Liver (tissue), 9 donors: Measurements from ENCODE around the gene SEC31B. TPM values are rescaled to one million over a fixed set of nuclear protein-coding genes. Genes with fewer than 3 reads are reported as not detected.

ENCODE experiments used
- DNase-seq: peaks from one replicate; pipeline ENCODE4 v3.0.0-alpha.2; 2017; ENCODE audit warnings: low spot score
- H3K27ac ChIP-seq, 2 donors: one replicate each; pipeline ENCODE4 v1.7.0; 2013; ENCODE audit warnings: inconsistent platforms in 2 of 2, low read length in 2 of 2, control low read depth in 1 of 2, low read depth in 1 of 2, mild to moderate bottlenecking in 1 of 2
- H3K27me3 ChIP-seq, 4 donors: one replicate each; pipeline versions ENCODE4 v1.6.1 to v1.7.0; 2013; ENCODE audit warnings: low read length in 3 of 4, inconsistent platforms in 1 of 4, mild to moderate bottlenecking in 1 of 4, moderate library complexity in 1 of 4; ENCODE audit not compliant: control insufficient read depth in 4 of 4, insufficient read depth in 4 of 4
- H3K36me3 ChIP-seq, 4 donors: one replicate each; pipeline versions ENCODE4 v1.6.1 to v1.7.0; 2013; ENCODE audit warnings: low read length in 3 of 4, mild to moderate bottlenecking in 3 of 4, low read depth in 1 of 4, moderate library complexity in 1 of 4; ENCODE audit not compliant: control insufficient read depth in 4 of 4, insufficient read depth in 3 of 4
- H3K4me1 ChIP-seq, 4 donors: one replicate each; pipeline versions ENCODE4 v1.6.1 to v1.7.0; 2013; ENCODE audit warnings: low read length in 3 of 4, mild to moderate bottlenecking in 3 of 4, moderate library complexity in 1 of 4; ENCODE audit not compliant: control insufficient read depth in 4 of 4, insufficient read depth in 4 of 4
- H3K4me3 ChIP-seq, 3 donors: one replicate each; pipeline versions ENCODE4 v1.6.1 to v1.7.0; 2013; ENCODE audit warnings: low read length in 3 of 3, control low read depth in 1 of 3, low read depth in 1 of 3, mild to moderate bottlenecking in 1 of 3
- H3K9ac ChIP-seq, 2 donors: one replicate each; pipeline ENCODE4 v1.7.0; 2013; ENCODE audit warnings: low read length in 2 of 2, mild to moderate bottlenecking in 2 of 2, moderate library complexity in 2 of 2, control low read depth in 1 of 2, low read depth in 1 of 2
- H3K9me3 ChIP-seq, 4 donors: one replicate each; pipeline versions ENCODE4 v1.6.1 to v1.7.0; 2013; ENCODE audit warnings: low read length in 3 of 4; ENCODE audit not compliant: control insufficient read depth in 4 of 4
- CTCF ChIP-seq: fragments of 150-350 bp; IDR thresholded peaks from 2 replicates; pipeline ENCODE4 v1.5.1; 2017; ENCODE audit warnings: improper control_type of control experiment, low read depth, low read length; ENCODE audit not compliant: missing input control
- EGR1 ChIP-seq, 2 donors: IDR thresholded peaks; 2 replicates each; pipeline ENCODE4 v1.6.1; 2016 to 2018; ENCODE audit warnings: antibody characterized with exemption in 2 of 2, low read depth in 2 of 2
- FOXA1 ChIP-seq: IDR thresholded peaks from 2 replicates; pipeline ENCODE4 v1.6.1; 2016; ENCODE audit warnings: antibody characterized with exemption
- FOXA2 ChIP-seq: IDR thresholded peaks from 2 replicates; pipeline ENCODE4 v1.6.1; 2016; ENCODE audit warnings: antibody characterized with exemption
- GABPA ChIP-seq, 2 donors: IDR thresholded peaks in 1 of 2; conservative IDR thresholded peaks in 1 of 2; 2 replicates each; pipeline ENCODE4 v1.6.1; 2016; ENCODE audit warnings: antibody characterized with exemption in 2 of 2, mild to moderate bottlenecking in 1 of 2, moderate library complexity in 1 of 2
- HNF4A ChIP-seq, 2 donors: conservative IDR thresholded peaks; 2 replicates each; pipeline ENCODE4 v1.6.1; 2016; ENCODE audit warnings: antibody characterized with exemption in 2 of 2, mild to moderate bottlenecking in 2 of 2
- HNF4G ChIP-seq: IDR thresholded peaks from 2 replicates; pipeline ENCODE4 v1.6.1; 2016; ENCODE audit warnings: antibody characterized with exemption
- JUND ChIP-seq, 2 donors: IDR thresholded peaks; 2 replicates each; pipeline ENCODE4 v1.6.1; 2016; ENCODE audit warnings: antibody characterized with exemption in 2 of 2
- MAX ChIP-seq: IDR thresholded peaks from 2 replicates; pipeline ENCODE4 v1.6.1; 2016; ENCODE audit warnings: antibody characterized with exemption
- NR2F2 ChIP-seq: IDR thresholded peaks from 2 replicates; pipeline ENCODE4 v1.6.1; 2016; ENCODE audit warnings: antibody characterized with exemption
- RAD21 ChIP-seq, 2 donors: IDR thresholded peaks; 2 replicates each; pipeline ENCODE4 v1.6.1; 2016; ENCODE audit warnings: antibody characterized with exemption in 2 of 2, mild to moderate bottlenecking in 2 of 2
- REST ChIP-seq: IDR thresholded peaks from 2 replicates; pipeline ENCODE4 v1.6.1; 2016; ENCODE audit warnings: antibody characterized with exemption, mild to moderate bottlenecking
- RXRA ChIP-seq, 2 donors: IDR thresholded peaks; 2 replicates each; pipeline ENCODE4 v1.6.1; 2017 to 2018; ENCODE audit warnings: antibody characterized with exemption in 2 of 2, mild to moderate bottlenecking in 1 of 2
- SP1 ChIP-seq: IDR thresholded peaks from 2 replicates; pipeline ENCODE4 v1.6.1; 2018; ENCODE audit warnings: antibody characterized with exemption, mild to moderate bottlenecking
- TAF1 ChIP-seq: conservative IDR thresholded peaks from 2 replicates; pipeline ENCODE4 v1.6.1; 2016; ENCODE audit warnings: antibody characterized with exemption, mild to moderate bottlenecking
- YY1 ChIP-seq: IDR thresholded peaks from 2 replicates; pipeline ENCODE4 v1.6.1; 2016; ENCODE audit warnings: antibody characterized with exemption, mild to moderate bottlenecking
- WGBS: extraction: QIAGEN DNeasy Blood & Tissue Kit; methylation state at CpG from one replicate; pipeline ENCODE4 v1.1.7; 2013; 5-methylcytosine and 5-hydroxymethylcytosine counted together
- polyA plus RNA-seq, 2 donors: library from polyadenylated mRNA; stranded (reverse) in 1 of 2; unstranded in 1 of 2; fragments of 200-250 nt in 1 of 2; fragments of >200 nt in 1 of 2; fragmentation: Nextera tagmentation in 1 of 2; extraction: Ambion mirVana in 1 of 2; gene quantifications; one replicate each; pipeline versions ENCODE4 v1.2.1 to v1.2.3, GENCODE V29; 2013 to 2015
- total RNA-seq, 2 donors: library from RNA; depleted of rRNA; stranded (reverse); fragments of >200 nt; gene quantifications; one replicate each; pipeline ENCODE4 v1.2.3, GENCODE V29; 2014
- TF ChIP-seq, protein P1 (sequence below): IDR thresholded peaks from 2 replicates; pipeline ENCODE4 v1.6.1; 2016; ENCODE audit warnings: antibody characterized with exemption
- TF ChIP-seq, protein P2 (sequence below): IDR thresholded peaks from 2 replicates; pipeline ENCODE4 v1.6.1; 2016; ENCODE audit warnings: antibody characterized with exemption
- donor health status: healthy.
- donor health status: healthy.
- donor health status: healthy.
- donor health status: healthy.
- donor health status: healthy.

SEC31B gene
- total and polyA plus RNA-seq, 4 donors, result 1.3 to 6.6 (median 3.8) TPM

- Histone ChIP-seq H3K27me3 (no peaks in the 10 kb centered on the region), H3K9me3 (no peaks in the 10 kb centered on the region), H3K36me3 (peaks cover 0 to 30% (median 28%) of the 10 kb centered on the region in 4 donors), H3K27ac (no peak overlapping the region), H3K4me1 (peaks cover 0 to 20% (median 9%) of the 10 kb centered on the region in 4 donors), H3K4me3 (peak overlapping the region; percentile 74 to 92 (median 89)), H3K9ac (peak overlapping the region; percentile 55 to 82)
- WGBS, result 74% methylated on average over 7 of the region's 7 CpGs
- TF ChIP-seq FOXA1, result no peak
- no peak for TF ChIP-seq JUND (IDR thresholded peaks at IDR 0.05)
- TF ChIP-seq FOXA2, result no peak
- TF ChIP-seq RXRA (IDR thresholded peaks at IDR 0.05), result no peak
- no peak for TF ChIP-seq TAF1
- TF ChIP-seq HNF4A (conservative IDR thresholded peaks at IDR 0.05), result no peak
- TF ChIP-seq, protein P1, sequence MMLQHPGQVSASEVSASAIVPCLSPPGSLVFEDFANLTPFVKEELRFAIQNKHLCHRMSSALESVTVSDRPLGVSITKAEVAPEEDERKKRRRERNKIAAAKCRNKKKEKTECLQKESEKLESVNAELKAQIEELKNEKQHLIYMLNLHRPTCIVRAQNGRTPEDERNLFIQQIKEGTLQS, result no peak
- TF ChIP-seq RAD21 (IDR thresholded peaks at IDR 0.05), result no peak
- no peak for TF ChIP-seq CTCF
- no peak for TF ChIP-seq MAX
- TF ChIP-seq EGR1 (IDR thresholded peaks at IDR 0.05; ENCODE audit: low read depth in 2 of 2), result no peak
- TF ChIP-seq SP1, result no peak
- no peak for TF ChIP-seq GABPA (IDR thresholded peaks at IDR 0.05 in 1 of 2, conservative IDR thresholded peaks at IDR 0.05 in 1 of 2)
- no peak for TF ChIP-seq YY1
- no peak for TF ChIP-seq REST
- no peak for TF ChIP-seq HNF4G
- TF ChIP-seq NR2F2, result no peak
- TF ChIP-seq, protein P2, sequence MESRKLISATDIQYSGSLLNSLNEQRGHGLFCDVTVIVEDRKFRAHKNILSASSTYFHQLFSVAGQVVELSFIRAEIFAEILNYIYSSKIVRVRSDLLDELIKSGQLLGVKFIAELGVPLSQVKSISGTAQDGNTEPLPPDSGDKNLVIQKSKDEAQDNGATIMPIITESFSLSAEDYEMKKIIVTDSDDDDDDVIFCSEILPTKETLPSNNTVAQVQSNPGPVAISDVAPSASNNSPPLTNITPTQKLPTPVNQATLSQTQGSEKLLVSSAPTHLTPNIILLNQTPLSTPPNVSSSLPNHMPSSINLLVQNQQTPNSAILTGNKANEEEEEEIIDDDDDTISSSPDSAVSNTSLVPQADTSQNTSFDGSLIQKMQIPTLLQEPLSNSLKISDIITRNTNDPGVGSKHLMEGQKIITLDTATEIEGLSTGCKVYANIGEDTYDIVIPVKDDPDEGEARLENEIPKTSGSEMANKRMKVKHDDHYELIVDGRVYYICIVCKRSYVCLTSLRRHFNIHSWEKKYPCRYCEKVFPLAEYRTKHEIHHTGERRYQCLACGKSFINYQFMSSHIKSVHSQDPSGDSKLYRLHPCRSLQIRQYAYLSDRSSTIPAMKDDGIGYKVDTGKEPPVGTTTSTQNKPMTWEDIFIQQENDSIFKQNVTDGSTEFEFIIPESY, result no peak
- no peak for DNase-seq
These were observed 8.6 kb upstream of the SEC31B start for GRCh38 chr10:100528123-100528886.
